Astrocyte of the hippocampus (primary cell): Measurements from ENCODE around the gene EEIG1.
A peak's percentile ranks its signal among the peaks of the same experiment; 100 is the strongest.

Experiments used
- DNase-seq: peaks from one replicate; pipeline ENCODE4 v3.0.0; 2011; ENCODE audit warnings: low read depth, low spot score

Gene EEIG1

GRCh38 chr9:127974769-127975261 lies 6.0 kb downstream of the EEIG1 start:
- peak; percentile 69 for DNase-seq

GRCh38 chr9:127974001-127974768 lies 6.6 kb downstream of the EEIG1 start:
- no peak for DNase-seq

GRCh38 chr9:127973169-127974000 lies 7.4 kb downstream of the EEIG1 start:
- no peak for DNase-seq

GRCh38 chr9:127972236-127972871 lies 8.4 kb downstream of the EEIG1 start:
- no peak for DNase-seq

DNA sequence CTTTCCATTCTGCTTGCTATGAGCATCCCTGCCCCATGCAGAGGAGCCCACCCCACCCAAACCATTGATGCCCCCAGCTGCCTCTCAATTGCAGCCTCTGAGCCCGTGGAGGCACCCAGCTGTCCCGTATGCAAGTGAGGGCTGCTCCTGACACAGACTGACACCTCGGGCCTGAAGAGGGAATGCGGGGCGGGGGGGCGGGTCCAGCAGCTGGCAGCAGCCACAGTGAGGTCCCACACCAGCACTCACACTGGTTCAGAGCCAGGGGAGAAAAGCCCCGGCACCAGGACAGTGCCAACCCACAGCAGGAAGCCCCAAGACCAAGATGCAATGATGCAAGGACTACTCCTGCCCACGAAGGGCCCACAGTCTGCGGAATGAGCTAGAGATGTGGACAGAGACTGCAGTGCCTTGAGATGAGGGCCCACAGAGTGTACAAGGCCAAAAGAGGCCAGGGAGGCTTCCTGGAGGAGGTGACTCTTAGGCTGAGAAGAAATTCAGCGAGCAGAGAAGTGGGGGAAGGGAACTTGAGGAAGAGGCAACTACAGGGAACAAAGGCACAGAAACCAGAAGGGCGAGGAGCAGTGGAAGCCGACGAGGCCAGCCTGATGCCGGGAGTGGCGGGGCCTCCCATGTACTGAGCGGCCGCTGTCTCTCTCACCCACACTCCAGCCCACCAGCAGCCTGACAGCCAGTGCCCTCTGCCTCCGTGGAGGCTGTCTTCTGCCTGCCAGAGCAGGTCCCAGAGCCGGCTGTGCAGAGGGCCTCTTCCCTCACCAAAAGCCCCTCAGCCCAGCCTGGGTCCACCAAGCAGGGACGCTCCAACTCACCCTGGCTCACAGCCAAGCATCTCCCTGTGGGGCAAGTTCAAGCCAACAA lies 9.2 kb downstream of the EEIG1 start:
- DNase-seq: no peak

- DNase-seq: no peak
Observed at GRCh38 chr9:127970401-127971313, 10.1 kb downstream of the EEIG1 start.

DNA sequence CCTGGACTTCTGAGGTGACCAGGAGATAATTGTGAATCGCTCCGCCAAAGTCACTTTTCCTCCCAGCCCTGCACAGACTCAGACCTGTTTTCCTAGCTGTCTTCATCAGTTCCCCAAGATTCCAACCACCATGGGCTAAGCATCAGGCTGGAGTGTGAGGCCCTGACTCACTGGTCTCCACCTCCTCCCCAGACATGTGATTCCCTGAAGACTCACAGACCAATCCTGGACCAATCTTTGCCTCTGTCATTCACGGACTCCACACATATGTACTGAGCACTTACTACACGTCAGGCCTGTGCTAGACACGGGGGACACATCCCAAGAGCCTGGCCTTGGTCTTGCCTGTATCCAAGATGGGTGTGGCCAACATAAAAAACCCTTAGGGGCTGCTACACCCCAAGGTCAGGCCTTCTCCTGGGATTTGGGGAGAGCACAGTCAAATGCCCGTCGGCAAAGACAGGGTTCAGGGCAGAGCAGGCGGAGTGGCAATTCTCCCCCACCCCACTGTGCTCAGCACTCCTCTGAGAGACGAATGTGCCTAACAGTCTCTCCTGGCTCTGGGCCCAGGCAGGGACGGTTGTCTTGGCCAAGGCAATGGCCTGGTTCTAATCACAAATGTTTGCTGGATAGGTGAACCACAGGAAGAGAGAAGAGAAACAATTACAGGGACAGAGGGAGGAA lies 11.9 kb downstream of the EEIG1 start:
- DNase-seq: peak; percentile 76

GRCh38 chr9:127968042-127968441 lies 12.7 kb downstream of the EEIG1 start:
- DNase-seq: peak; percentile 57

DNA sequence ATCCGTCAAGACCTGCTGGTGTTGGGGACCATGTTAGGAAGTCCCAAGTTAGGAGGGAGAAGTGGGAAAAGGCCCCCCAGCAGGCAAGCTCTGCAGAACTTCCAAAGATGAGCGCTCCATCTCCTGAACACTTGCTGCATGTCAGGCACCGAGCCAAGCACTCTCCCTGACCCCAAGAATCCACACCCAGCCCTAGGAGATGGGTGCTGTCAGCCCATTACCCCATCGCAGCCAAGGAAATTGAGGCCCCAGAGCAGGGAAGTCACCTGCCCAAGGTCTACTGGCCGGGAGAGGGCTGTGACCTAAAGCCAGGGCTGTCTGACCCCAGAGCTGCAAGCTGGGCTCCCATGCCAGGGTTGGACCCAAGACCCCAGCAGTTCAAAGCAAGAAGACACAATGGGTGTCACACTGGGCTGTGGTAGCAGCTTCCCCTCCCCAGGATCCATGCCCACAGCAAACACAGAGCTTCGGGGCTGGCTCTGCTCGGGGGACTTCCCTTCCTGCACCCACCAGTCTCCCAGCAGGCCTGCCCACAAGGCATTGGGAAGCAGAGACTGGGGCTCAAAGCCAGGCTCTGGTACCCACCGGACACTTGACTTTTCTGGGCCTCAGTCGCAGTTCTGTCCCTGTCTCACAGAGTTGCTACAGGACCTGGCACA lies 13.5 kb downstream of the EEIG1 start:
- DNase-seq: no peak

GRCh38 chr9:127966416-127967150 lies 14.2 kb downstream of the EEIG1 start:
- no peak for DNase-seq

GRCh38 chr9:127965953-127966352 lies 14.8 kb downstream of the EEIG1 start:
- no peak for DNase-seq

GRCh38 chr9:127963359-127964064 lies 17.3 kb downstream of the EEIG1 start:
- DNase-seq: no peak

DNA sequence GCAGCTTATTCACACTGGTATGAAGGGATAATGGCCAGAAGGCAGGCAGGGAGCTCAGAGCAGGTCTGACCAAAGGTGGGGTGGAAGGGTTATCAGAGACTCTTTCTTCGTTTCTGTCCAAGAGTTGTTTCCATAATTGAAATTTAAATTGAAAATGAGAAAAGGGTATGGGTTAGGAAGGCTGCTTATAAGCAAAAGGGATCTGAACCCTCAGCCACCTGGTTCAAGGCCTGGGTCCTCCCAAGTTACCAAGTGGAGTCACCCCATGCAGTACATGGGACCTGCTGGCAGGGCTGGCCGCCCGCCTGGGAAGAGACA lies 17.8 kb downstream of the EEIG1 start:
- DNase-seq: no peak

GRCh38 chr9:127962278-127962677 lies 18.5 kb downstream of the EEIG1 start:
- DNase-seq: no peak

- no peak for DNase-seq
Observed at GRCh38 chr9:127961613-127962155, 19.1 kb downstream of the EEIG1 start.

DNA sequence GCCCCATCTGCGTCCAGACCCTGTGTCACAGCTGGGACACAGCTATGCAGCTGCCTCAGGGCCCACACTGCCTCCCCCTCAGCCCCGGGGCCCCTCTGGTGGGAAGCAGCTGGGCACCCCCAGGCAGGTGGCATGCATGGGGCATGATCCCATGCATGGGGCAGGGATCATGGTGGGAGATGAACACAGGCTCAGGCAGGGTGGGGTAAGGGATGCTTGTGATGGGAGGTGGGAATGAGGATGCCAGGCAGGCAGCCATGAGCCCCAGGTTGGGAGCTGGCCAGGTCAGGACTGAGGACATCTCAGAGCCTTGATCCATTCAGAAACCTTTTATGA lies 19.7 kb downstream of the EEIG1 start:
- DNase-seq: no peak

DNA sequence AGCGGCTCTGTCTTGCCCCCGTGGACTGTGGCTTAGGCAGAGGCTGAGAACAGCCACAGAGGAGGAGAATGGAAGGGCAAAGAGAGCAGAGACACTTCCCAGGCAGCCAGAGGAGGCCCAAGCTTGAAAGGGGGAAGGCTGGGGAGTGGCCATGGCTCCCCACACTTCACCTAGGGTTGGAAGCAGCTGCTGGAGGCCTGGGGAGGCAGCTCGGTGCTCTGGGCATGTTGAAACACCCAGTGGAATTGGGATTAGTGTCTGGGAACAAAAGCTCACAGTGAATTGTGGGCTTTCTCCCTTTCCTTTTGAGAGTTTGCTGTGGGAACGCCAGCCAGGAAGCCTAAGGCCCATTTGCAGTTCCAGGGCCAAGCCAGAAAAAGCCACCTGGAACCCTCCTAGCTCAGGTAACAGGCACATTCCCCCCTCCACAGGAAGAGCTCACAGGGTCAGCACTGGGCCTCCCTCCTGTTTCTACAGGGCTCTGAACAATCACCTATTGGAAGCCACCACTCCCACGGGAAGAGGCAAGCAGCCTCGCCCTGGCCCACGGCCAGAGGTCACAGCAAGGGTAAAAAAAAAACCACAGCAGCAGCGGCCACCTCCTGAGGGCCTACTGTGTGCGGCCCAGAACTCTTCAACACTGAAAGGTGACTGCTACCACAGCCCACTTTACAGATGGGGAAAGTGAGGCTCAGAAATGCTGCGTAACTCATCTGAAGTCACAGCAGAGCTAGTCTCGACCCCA lies 20.2 kb downstream of the EEIG1 start:
- DNase-seq: no peak
